Fibroblast of skin of back (primary cell): ENCODE results near the gene VPS37B.
A peak's percentile ranks its signal among the peaks of the same experiment; 100 is the strongest.

ENCODE experiments used
- DNase-seq: peaks from one replicate; pipeline ENCODE4 v3.0.0-alpha.2; 2013

VPS37B gene

GRCh38 chr12:122851820-122852219 is 44.1 kb downstream of the VPS37B start:
- peak; percentile 88 for DNase-seq

GRCh38 chr12:122850695-122851350 is 45.1 kb downstream of the VPS37B start:
- DNase-seq: peak; percentile 75

GRCh38 chr12:122850048-122850445 is 45.9 kb downstream of the VPS37B start:
- DNase-seq: no peak

GRCh38 chr12:122849352-122850047 is 46.4 kb downstream of the VPS37B start:
- DNase-seq: no peak

- DNase-seq: no peak
Measured at GRCh38 chr12:122848471-122849351, 47.2 kb downstream of the VPS37B start.

GRCh38 chr12:122847921-122848421 is 48.0 kb downstream of the VPS37B start:
- no peak for DNase-seq

- no peak for DNase-seq
Measured at GRCh38 chr12:122847516-122847836, 48.4 kb downstream of the VPS37B start.

- no peak for DNase-seq
Measured at GRCh38 chr12:122846622-122847515, 49.1 kb downstream of the VPS37B start.

GRCh38 chr12:122845865-122846621 is 49.9 kb downstream of the VPS37B start:
- DNase-seq: no peak

GRCh38 chr12:122845041-122845864 is 50.7 kb downstream of the VPS37B start:
- DNase-seq: no peak

- no peak for DNase-seq
Measured at GRCh38 chr12:122844366-122844971, 51.5 kb downstream of the VPS37B start.

- no peak for DNase-seq
Measured at GRCh38 chr12:122843455-122843854, 52.5 kb downstream of the VPS37B start.

GRCh38 chr12:122842505-122843405 is 53.2 kb downstream of the VPS37B start:
- peak; percentile 51 for DNase-seq

GRCh38 chr12:122841544-122842321 is 54.2 kb downstream of the VPS37B start:
- DNase-seq: peak; percentile 91

GRCh38 chr12:122840580-122841513 is 55.1 kb downstream of the VPS37B start:
- no peak for DNase-seq

GRCh38 chr12:122839907-122840554 is 55.9 kb downstream of the VPS37B start:
- peak; percentile 25 for DNase-seq
